Activated naive CD4-positive, alpha-beta T cell (primary cell): ENCODE results near the gene ARVCF.
A peak's percentile ranks its signal among the peaks of the same experiment; 100 is the strongest.

Experiments
- DNase-seq, 4 experiments: peaks; one replicate each; lab custom pipeline; 2025; lab: John Stamatoyannopoulos, UW

ARVCF gene

GRCh38 chr22:20015971-20016733 is 471 bp downstream of the ARVCF start:
- DNase-seq: peak in 1 of 4 experiments; percentile 47

- no peak for DNase-seq
These were observed 1.4 kb downstream of the ARVCF start for GRCh38 chr22:20015187-20015625.

- no peak for DNase-seq
These were observed 2.0 kb downstream of the ARVCF start for GRCh38 chr22:20014526-20015186.

- peak in 1 of 4 experiments; percentile 21 for DNase-seq
These were observed 3.2 kb downstream of the ARVCF start for GRCh38 chr22:20013382-20013871.

GRCh38 chr22:20012741-20013331 is 3.8 kb downstream of the ARVCF start:
- DNase-seq: no peak

- DNase-seq: no peak
These were observed 4.5 kb downstream of the ARVCF start for GRCh38 chr22:20011993-20012740.

DNA sequence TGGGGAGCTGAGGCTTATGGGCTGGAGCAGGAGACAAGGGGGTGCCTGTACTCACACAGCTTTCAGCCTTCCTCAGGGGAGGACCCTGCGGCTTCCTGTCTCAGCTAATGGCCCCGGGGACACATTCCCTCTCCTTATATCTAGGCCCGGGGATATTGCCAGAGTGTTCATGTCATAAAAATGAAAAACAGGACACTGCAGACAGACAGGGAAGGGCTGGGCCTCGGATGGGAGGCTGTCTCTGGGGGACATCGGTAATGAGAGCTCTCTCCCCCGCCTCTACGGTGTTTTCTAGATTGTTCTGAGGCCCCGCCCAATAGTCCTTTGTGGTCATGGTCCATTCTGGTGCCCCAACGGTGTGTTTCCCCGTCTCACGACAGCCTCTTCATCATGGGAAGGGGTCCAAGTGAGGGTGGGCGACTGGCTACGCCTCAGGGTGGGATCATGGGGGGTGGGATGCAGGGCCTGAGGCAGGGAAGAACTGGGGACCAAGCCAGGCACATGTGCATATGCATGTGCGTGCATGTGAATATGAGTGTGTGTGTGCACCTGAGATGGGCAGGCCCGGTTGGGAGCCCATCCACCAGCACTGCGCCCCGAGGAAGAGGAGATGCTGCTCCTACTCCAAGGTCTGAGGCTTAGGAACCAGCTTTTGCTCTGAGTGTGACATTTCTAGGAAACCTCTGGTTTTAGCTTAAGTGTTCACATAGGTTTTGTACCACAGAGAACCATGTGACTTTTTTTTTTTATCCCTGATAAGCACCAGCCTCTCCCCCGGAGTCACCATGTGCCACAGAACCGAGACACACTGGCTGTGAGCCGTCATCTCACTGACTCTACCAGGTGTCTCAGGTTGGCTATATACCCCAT is 5.3 kb downstream of the ARVCF start:
- no peak for DNase-seq

DNA sequence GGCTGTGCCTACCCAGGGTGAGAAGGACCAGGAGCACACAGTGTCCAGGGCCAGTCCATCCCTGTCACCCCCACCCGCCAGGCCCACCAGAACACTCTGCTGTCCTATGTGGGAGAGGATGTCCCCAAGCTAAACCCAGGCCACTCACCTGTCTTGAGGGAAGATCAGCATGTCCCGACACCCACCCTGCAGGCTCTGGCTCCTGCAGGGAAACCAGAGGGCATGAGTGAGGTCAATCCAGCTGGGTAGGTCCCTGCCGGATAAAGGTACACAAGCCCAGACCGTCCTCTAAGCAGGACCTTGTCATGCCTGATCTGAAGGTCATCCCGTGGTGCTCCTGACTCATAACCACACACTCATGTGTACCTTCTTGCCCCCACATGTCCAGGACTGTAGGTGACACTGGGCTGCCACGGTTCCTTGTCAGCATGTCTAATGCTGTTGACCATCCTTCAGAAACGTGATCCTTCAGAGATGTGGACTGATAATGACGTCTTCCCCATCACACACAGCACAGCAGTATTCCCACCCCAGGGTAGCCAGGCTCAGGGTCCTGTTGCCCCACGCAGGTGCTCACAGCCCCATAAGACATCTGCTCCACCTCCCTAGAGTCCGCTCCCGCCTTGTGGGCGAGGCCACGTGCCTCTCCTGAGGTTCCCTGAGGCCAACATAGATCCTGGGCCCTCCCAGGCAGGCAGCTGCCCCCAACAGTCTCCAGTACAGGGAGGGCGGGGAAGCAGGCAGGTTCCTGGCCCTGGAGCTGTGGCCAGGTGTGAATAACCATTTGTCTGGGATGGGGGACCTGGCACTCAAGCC is 6.1 kb downstream of the ARVCF start:
- DNase-seq: no peak

DNA sequence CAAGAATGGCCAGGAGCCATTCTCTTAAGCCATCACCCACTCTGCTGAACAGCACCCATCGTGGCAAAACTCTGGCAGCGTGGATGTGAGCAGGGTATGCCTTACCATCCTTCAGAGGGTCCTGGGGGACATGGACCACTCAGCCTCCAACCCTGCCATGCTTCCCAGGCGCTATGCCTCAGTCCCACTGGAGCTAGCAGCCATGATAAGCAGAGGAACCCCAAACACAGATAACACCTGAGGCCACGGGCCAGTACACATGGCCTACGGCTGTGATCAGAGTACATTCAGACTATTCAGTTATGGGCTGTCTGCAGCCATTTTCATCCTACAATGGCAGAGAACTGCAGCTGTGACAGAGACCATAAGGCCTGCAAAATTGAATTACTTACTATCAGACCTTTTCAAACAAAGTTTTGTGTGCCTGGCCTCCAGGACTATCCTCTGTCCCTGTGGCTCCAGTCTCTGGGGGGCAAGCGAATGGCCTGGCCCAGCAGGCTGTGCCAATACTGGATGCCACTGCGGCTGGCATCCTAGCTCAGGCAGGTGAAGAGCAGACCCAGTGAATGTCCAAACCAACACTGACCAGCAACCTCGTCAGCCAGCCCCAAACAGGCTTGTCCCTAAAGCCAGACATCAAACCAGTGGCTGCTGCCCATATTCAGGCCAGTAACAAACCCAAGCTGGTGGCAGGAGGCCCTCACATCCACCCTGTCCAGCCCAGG is 6.9 kb downstream of the ARVCF start:
- DNase-seq: no peak

DNA sequence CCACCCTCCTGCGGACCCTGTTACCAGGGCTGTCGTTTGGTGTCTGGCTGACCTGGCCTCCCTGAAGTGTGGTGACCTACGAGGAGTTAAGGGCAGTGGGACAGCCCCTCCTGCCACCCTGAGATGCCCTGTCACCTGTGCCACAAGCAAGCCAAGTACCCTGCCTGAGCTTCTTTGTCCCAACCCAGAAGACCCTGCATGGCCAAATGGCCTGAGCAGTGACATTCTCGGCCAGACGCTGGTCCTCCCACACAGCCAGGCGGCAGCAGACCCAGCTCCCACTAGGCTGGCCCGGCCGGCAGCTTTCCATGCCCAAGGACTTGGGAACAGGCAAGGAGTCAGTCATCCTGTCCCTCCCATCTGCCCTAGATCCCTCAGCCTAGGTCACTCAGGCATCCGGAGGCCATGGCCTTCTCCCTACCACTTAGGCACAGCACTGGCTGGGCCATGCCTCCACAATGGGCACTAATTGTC is 7.6 kb downstream of the ARVCF start:
- DNase-seq: no peak

DNA sequence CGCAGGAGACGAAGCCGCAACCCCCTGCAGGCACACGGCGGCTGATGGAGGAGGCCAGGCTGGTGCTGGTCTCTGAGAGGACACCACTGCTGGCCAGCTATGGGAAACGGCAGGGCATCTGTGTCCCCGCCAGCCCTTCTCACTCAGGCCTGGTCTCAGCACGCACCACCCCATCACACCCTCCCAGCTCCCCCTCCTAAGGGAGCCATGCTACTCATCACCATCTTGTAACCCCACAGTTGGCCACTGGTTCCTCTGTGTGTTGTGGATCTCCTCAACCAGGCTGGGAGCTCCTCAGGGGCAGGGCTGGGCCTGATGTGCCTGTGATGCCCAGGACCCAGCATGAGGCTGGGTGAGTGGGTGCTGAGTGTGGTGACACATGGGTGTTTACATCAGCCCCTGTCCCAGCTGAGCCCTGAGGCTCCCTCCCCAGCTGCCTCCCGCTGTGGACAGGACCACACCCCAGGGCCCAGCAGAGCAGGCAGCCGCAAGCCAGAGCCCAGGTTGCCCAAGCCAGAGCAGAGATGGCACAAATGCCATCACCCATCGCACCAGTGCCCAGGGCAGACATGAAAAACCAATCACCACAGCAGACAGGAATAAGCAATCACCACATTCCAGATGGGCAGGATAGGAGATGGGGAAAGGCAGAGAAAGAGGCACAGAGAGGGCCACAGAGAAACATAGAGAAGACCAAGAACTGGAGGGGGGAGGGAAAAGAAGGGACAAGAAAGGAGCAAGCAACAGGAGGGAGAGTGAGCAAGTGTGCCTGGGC is 8.2 kb downstream of the ARVCF start:
- no peak for DNase-seq

DNA sequence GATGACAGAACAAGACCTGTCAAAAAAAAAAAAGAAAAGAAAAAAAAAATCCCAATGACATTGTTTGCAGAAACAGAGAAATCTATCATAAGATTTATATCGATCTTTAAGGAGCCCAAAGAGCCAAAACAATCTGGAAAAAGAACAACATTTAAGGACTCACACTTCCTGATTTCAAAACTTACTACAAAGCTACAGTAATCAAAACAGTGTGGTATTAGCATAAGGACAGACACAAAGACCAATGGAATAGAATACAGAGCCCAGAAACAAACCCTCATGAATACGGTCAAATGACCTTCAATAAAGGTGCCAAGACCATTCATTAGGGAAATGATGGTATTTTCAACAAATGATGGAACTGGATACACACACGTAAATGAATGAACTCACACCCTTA is 12.2 kb downstream of the ARVCF start:
- DNase-seq: no peak

DNA sequence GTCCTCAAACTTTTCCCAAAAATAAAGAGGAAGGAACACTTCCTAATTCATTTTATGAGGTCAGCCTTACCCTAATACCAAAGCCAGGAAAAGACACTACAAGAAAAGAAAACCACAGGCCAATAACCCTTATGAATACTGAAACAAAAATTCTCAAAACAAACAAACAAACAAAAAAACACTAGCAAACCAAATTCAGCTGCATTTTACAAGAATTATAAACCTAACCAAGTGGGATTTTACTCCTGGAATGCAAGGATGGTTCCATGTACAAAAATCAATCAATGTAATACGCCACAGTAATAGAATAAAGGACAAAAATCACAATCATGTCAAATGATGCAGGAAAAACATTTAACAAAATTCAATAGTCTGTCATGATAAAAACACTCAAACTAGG is 13.3 kb downstream of the ARVCF start:
- DNase-seq: no peak

DNA sequence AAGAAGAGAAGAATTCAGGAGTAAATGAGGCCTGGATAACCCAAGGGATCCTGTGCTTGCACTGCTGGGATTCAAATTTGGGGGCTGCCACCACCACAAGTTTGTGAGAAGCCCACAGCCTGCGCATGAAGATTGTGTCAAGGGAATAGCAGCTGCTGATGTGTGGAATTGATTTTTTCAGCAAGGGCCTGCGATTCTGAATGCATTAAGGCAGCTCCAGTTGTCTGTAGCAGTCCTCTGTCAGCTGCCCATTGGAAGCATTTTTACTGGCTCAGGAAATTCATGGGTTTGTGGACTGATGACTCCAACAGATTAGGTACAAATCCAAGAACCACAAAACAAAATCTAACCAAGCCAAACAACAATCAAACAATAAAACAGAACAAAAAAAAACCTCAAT is 14.0 kb downstream of the ARVCF start:
- DNase-seq: no peak

DNA sequence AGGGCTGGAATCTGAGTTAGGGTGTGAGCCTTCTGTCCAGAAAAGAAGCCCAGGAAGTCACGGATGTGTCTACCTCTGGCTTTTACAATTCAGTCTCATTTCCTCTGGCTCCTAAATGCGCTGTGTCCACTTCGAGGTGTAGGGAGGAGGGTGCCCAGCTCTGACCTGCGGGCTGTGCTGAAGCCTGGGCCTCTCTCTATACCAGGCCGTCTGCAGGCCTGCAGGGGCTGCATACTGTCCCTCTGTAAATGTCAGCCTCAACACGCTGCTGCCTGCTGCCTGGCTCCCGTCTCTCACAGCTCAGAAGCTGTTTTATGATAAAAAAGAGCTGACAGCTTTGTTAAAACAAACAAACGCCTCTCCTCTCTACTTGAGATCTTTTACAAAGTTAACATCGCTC is 14.5 kb downstream of the ARVCF start:
- no peak for DNase-seq

GRCh38 chr22:20001082-20001638 is 15.5 kb downstream of the ARVCF start:
- no peak for DNase-seq

DNA sequence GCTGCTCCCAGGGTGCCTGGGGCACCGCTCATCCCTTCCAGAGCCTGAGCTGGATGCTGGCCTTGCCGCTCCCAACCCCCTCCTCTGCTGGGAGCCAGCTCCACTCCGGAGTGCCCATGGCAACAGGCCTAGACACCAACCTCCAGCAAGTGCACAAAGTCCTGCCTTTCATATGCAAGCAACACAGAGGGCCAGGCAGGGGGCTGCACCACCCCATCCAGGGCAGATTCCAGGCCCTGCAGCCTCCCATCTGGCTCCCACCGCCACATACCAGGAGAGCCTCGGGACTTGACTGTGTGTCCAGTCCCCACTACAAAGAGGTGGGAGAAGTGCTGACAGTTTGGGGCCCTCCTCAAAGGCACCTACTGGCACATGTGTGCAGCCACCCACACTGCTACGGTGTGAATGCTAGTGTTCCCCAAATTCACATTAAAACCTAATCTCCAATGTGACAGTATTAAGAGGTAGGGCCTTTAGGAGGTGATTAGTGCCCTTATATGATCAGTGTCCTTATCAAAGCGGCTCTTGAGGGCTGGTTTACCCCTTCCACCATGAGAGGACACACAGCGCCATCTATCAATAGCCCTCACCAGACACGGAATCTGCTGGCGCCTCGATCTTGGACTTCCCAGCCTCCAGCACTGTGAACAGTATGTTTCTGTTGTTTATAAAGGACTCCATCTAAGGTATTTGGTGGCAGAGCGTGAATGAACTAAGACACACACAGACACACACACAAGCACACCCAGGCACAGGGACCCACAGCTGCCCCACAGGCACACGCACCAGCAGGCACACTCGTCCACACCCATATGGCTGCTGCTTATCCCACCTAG is 16.2 kb downstream of the ARVCF start:
- no peak for DNase-seq
